Body of pancreas (tissue), 4 donors: Measurements from ENCODE around the gene HLA-DPA1. TPM values are rescaled to one million over a fixed set of nuclear protein-coding genes. Genes with fewer than 3 reads are reported as not detected.

Experiments
- ATAC-seq: fragments of 150-250 bp; one replicate; pipeline ENCODE4 v1.9.1; 2016
- DNase-seq, 4 donors: peaks; one replicate each; pipeline ENCODE4 v3.0.0-alpha.2; 2019
- H3K27ac ChIP-seq, 4 donors: fragments of 200-600 bp; sonication (generic); 1 replicate in 3 of 4; 2 replicates in 1 of 4; pipeline versions ENCODE4 v1.5.1 to v1.6.1; 2016 to 2019; ENCODE audit warnings: mild to moderate bottlenecking in 1 of 4, mixed read lengths in 1 of 4, moderate library complexity in 1 of 4
- H3K27me3 ChIP-seq, 2 donors: fragments of 200-600 bp; sonication (generic); one replicate each; pipeline ENCODE4 v1.6.0; 2016; ENCODE audit warnings: mild to moderate bottlenecking in 1 of 2
- H3K36me3 ChIP-seq, 2 donors: fragments of 200-600 bp; sonication (generic); replicated peaks in 1 of 2; 2 replicates each; pipeline ENCODE4 v1.5.1; 2016; ENCODE audit warnings: low read depth in 2 of 2; ENCODE audit not compliant: insufficient read depth in 1 of 2
- H3K4me1 ChIP-seq: fragments of 200-600 bp; sonication (generic); one replicate; pipeline ENCODE4 v1.6.0; 2016
- H3K4me3 ChIP-seq, 2 donors: fragments of 200-600 bp; sonication (generic); 1 replicate in 1 of 2; 2 replicates in 1 of 2; pipeline ENCODE4 v1.5.1; 2016 to 2019
- H3K9me3 ChIP-seq, 3 donors: fragments of 200-600 bp; sonication (generic); 1 replicate in 2 of 3; 2 replicates in 1 of 3; pipeline ENCODE4 v1.5.1; 2016
- CTCF ChIP-seq, 7 experiments: fragments of 450-650 bp in 4 of 7; fragments of 200-600 bp in 3 of 7; sonication (generic) in 3 of 7; IDR thresholded peaks; one replicate each; pipeline ENCODE4 v1.5.1; 2016 to 2019; ENCODE audit warnings: antibody characterized with exemption in 7 of 7
- POLR2A ChIP-seq, 3 donors: fragments of 450-650 bp; IDR thresholded peaks; one replicate each; pipeline ENCODE4 v1.6.1; 2016; ENCODE audit warnings: antibody characterized with exemption in 3 of 3, mild to moderate bottlenecking in 2 of 3
- WGBS, 2 donors: methylation state at CpG; one replicate each; pipeline ENCODE4 v1.1.5; 2017; 5-methylcytosine and 5-hydroxymethylcytosine counted together
- intact Hi-C: fragments of 100-400 bp; cut with DNase I; formaldehyde crosslinking; loops from one replicate; pipeline ENCODE4 v1.15.1; 2023
- total RNA-seq, 2 donors: library from RNA; depleted of rRNA; stranded (reverse); fragments of >200 nt; gene quantifications; one replicate each; pipeline ENCODE4 v1.1.0, GENCODE V29; 2016

The HLA-DPA1 gene
- total RNA-seq, 2 donors from 2014 or later: 10.5 to 81.7 TPM

GRCh38 chr6:33117811-33118277 lies 44.4 kb upstream of the HLA-DPA1 start:
- Histone ChIP-seq H3K4me1 (peaks cover 4% of the 10 kb centered on the region), H3K9me3 (no peaks in the 10 kb centered on the region), H3K27ac (no peak overlapping the region), H3K4me3 (no peak overlapping the region), H3K27me3 (peaks cover 0 to 12% of the 10 kb centered on the region in 2 donors), H3K36me3 (no peaks in the 10 kb centered on the region)
- no peak for ATAC-seq
- no peak for DNase-seq
- intact Hi-C loops: loop anchor here (10.0 kb wide), 1 partner anchor 127 kb away; no protein-coding TSS in a partner anchor
- 17 to 20% methylated on average over 9 of the region's 9 CpGs for WGBS, 2 donors
- TF ChIP-seq CTCF (IDR thresholded peaks at IDR 0.05) (no peak), POLR2A (IDR thresholded peaks at IDR 0.05) (no peak)

- 9% methylated on average over 29 to 32 of the region's 32 CpGs for WGBS, 2 donors
- Histone ChIP-seq H3K36me3 (no peaks in the 10 kb centered on the region), H3K4me1 (peaks cover 4% of the 10 kb centered on the region), H3K27ac (no peak overlapping the region), H3K9me3 (no peaks in the 10 kb centered on the region), H3K27me3 (peaks cover 0 to 12% of the 10 kb centered on the region in 2 donors), H3K4me3 (no peak overlapping the region)
- DNase-seq (no peak), ATAC-seq (no peak)
- no peak for TF ChIP-seq CTCF (IDR thresholded peaks at IDR 0.05)
- TF ChIP-seq POLR2A (IDR thresholded peaks at IDR 0.05): no peak
- intact Hi-C loops: loop anchor here (10.0 kb wide), 1 partner anchor 128 kb away; no protein-coding TSS in a partner anchor
These were observed 43.6 kb upstream of the HLA-DPA1 start for GRCh38 chr6:33116841-33117711.

- Histone ChIP-seq H3K4me1 (peaks cover 4% of the 10 kb centered on the region), H3K27me3 (peaks cover 0 to 12% of the 10 kb centered on the region in 2 donors), H3K9me3 (no peaks in the 10 kb centered on the region), H3K4me3 (no peak overlapping the region), H3K27ac (no peak overlapping the region), H3K36me3 (no peaks in the 10 kb centered on the region)
- DNase-seq (no peak), ATAC-seq (no peak)
- intact Hi-C loops: loop anchor here (10.0 kb wide), 1 partner anchor 128 kb away; no protein-coding TSS in a partner anchor
- 4 to 15% methylated on average over 6 of the region's 6 CpGs for WGBS, 2 donors
- no peak for TF ChIP-seq POLR2A (IDR thresholded peaks at IDR 0.05)
- no peak for TF ChIP-seq CTCF (IDR thresholded peaks at IDR 0.05)
These were observed 43.0 kb upstream of the HLA-DPA1 start for GRCh38 chr6:33116417-33116816.

- no peaks in the 10 kb centered on the region for H3K9me3 ChIP-seq
- DNase-seq (no peak), ATAC-seq (no peak)
- H3K36me3 ChIP-seq: no peaks in the 10 kb centered on the region
- peaks cover 0 to 12% of the 10 kb centered on the region in 2 donors for H3K27me3 ChIP-seq
- no peak overlapping the region for H3K27ac ChIP-seq
- peaks cover 4% of the 10 kb centered on the region for H3K4me1 ChIP-seq
- no peak for TF ChIP-seq POLR2A (IDR thresholded peaks at IDR 0.05)
- TF ChIP-seq CTCF (IDR thresholded peaks at IDR 0.05): no peak
- no peak overlapping the region for H3K4me3 ChIP-seq
- intact Hi-C loops: loop anchor here (10.0 kb wide), 1 partner anchor 130 kb away; no protein-coding TSS in a partner anchor
These were observed 41.0 kb upstream of the HLA-DPA1 start for GRCh38 chr6:33114406-33114805.
